ENCODE data around the gene DDR2.

DDR2 gene

GRCh38 chr1:162688931-162689330 is 56.7 kb downstream of the DDR2 start:
- no peaks in the 10 kb centered on the region for H3K36me3 ChIP-seq (replicated peaks)
- H3K4me3 ChIP-seq (ENCODE audit: low read depth, low read length): no peak overlapping the region
- DNase-seq: no peak
- no peak overlapping the region for H3K27ac ChIP-seq
- TF ChIP-seq, protein P1, sequence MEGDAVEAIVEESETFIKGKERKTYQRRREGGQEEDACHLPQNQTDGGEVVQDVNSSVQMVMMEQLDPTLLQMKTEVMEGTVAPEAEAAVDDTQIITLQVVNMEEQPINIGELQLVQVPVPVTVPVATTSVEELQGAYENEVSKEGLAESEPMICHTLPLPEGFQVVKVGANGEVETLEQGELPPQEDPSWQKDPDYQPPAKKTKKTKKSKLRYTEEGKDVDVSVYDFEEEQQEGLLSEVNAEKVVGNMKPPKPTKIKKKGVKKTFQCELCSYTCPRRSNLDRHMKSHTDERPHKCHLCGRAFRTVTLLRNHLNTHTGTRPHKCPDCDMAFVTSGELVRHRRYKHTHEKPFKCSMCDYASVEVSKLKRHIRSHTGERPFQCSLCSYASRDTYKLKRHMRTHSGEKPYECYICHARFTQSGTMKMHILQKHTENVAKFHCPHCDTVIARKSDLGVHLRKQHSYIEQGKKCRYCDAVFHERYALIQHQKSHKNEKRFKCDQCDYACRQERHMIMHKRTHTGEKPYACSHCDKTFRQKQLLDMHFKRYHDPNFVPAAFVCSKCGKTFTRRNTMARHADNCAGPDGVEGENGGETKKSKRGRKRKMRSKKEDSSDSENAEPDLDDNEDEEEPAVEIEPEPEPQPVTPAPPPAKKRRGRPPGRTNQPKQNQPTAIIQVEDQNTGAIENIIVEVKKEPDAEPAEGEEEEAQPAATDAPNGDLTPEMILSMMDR (IDR thresholded peaks at IDR 0.05; ENCODE audit: low read depth, low read length, missing control alignments): no peak
- in situ Hi-C loops (cut with HindIII; ENCODE audit: low pct_ligation_motif_present, low sequenced_read_pairs): no loop called here
- no peaks in the 10 kb centered on the region for H3K27me3 ChIP-seq (replicated peaks)

- Histone ChIP-seq H3K27ac (peak overlapping the region; percentile 40), H3K4me3 (ENCODE audit: low read depth, low read length) (no peak overlapping the region), H3K27me3 (replicated peaks) (no peaks in the 10 kb centered on the region), H3K36me3 (replicated peaks) (no peaks in the 10 kb centered on the region)
- in situ Hi-C loops (cut with HindIII; ENCODE audit: low pct_ligation_motif_present, low sequenced_read_pairs): no loop called here
- no peak for DNase-seq
- TF ChIP-seq, protein P1 (IDR thresholded peaks at IDR 0.05; ENCODE audit: low read depth, low read length, missing control alignments): no peak
Measured at GRCh38 chr1:162689745-162690671, 57.7 kb downstream of the DDR2 start.

DNA sequence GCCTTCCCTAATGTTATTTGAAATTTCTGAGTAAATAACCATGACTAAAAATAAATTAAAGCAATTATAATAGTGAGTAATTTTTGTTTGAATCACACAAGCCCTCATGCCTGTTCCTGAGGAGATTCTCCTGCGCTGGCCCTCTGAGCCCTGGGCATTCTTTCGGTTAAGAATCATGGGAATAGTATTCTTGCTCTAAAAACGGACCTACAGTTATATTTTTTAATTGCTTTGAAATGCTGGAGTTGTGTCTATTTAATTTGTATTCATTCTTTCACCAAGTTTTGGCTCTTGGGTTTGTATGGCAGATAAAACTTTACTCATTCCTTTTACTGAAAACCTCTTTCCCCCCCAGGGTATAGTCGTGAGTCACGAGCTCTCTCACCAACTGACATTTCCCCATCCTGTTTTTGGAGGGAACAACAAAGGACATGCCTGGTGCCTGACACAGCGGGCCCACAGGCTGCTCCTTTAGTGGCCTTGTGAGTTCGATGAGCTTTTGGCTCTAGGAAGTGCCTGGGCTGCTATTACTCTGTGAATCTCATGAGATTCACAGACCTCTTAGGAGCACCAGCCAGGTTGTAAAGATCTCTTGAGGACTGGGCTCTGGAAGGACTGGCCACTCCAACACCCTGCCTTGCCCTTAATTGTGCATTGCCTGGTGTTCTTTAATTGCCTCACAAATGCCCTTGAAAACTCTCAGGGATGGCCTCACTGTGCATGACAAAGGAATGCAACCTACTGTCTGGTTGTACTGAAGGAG is 58.6 kb downstream of the DDR2 start:
- in situ Hi-C loops (cut with HindIII; ENCODE audit: low pct_ligation_motif_present, low sequenced_read_pairs): no loop called here
- Histone ChIP-seq H3K27ac (peak overlapping the region; percentile 40), H3K4me3 (ENCODE audit: low read depth, low read length) (no peak overlapping the region), H3K27me3 (replicated peaks) (no peaks in the 10 kb centered on the region), H3K36me3 (replicated peaks) (no peaks in the 10 kb centered on the region)
- TF ChIP-seq, protein P1 (IDR thresholded peaks at IDR 0.05; ENCODE audit: low read depth, low read length, missing control alignments): no peak
- DNase-seq: peak; percentile 73

DNA sequence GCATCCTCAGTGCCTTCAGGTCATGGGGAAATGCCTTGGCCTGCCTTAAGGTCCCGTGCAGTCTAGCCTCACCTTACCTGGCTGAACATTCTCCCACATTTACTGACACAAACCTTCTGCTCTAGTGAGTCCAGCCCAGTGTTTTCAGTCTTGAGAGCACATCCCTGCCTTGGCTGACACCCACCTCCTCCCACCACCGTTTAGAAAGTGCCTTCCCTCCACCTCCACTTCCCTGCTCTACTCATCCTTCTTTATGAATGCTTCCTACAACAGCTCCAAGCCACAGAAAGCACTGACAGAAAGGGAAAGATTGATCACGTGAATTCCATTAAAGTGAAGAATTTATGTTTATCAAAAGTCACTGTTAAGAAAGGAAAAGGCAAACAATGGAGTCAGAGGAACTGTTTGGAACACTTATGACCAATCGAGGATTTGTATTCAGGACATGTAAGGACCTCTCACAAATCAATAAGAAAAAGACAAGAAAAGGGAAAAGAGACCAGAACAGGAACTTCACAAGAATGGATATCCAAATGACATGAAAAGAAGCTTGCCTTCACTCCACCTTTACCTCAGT is 59.8 kb downstream of the DDR2 start:
- H3K27ac ChIP-seq: no peak overlapping the region
- H3K4me3 ChIP-seq (ENCODE audit: low read depth, low read length): no peak overlapping the region
- in situ Hi-C loops (cut with HindIII; ENCODE audit: low pct_ligation_motif_present, low sequenced_read_pairs): no loop called here
- H3K36me3 ChIP-seq (replicated peaks): no peaks in the 10 kb centered on the region
- no peaks in the 10 kb centered on the region for H3K27me3 ChIP-seq (replicated peaks)
- TF ChIP-seq, protein P1 (IDR thresholded peaks at IDR 0.05; ENCODE audit: low read depth, low read length, missing control alignments): no peak
- DNase-seq: no peak

DNA sequence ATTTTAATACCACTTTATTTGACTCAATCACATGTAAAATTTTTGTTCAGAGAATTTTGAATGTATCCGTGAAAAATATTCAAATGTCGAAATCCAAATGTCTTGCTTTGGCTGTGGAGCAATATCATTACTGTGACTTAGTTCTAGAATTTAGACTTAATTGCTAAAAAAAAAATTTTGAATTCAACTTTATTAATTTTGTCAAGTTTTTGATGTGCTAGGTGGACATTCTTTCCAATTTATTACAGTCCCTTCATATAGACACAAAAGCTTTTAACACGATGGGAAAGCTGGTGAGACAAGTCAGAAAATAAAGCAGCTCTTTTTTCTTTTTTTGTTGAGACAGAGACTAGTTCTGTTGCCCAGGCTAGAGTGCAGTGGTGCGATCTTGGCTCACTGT is 62.6 kb downstream of the DDR2 start:
- Histone ChIP-seq H3K4me3 (ENCODE audit: low read depth, low read length) (no peak overlapping the region), H3K27ac (no peak overlapping the region), H3K27me3 (replicated peaks) (no peaks in the 10 kb centered on the region), H3K36me3 (replicated peaks) (no peaks in the 10 kb centered on the region)
- no peak for DNase-seq
- in situ Hi-C loops (cut with HindIII; ENCODE audit: low pct_ligation_motif_present, low sequenced_read_pairs): no loop called here
- TF ChIP-seq, protein P1 (IDR thresholded peaks at IDR 0.05; ENCODE audit: low read depth, low read length, missing control alignments): no peak
